Ectodermal cell (in vitro differentiated cells): ENCODE data around the gene MED8.

ENCODE experiments used
- H3K27ac ChIP-seq: 2 replicates; pipeline ENCODE4 v1.7.0; 2013; ENCODE audit warnings: mild to moderate bottlenecking, low read depth, low read length; ENCODE audit not compliant: insufficient read depth, poor library complexity, severe bottlenecking
- H3K27me3 ChIP-seq: 2 replicates; pipeline ENCODE4 v1.7.0; 2013; ENCODE audit warnings: mild to moderate bottlenecking, low read length; ENCODE audit not compliant: insufficient read depth, control insufficient read depth, poor library complexity, severe bottlenecking
- H3K36me3 ChIP-seq: one replicate; pipeline ENCODE4 v1.7.0; 2013; ENCODE audit warnings: low read length; ENCODE audit not compliant: control insufficient read depth, insufficient read depth
- H3K4me1 ChIP-seq: one replicate; pipeline ENCODE4 v1.7.0; 2013; ENCODE audit warnings: low read length; ENCODE audit not compliant: control insufficient read depth, insufficient read depth
- H3K4me3 ChIP-seq: 2 replicates; pipeline ENCODE4 v1.7.0; 2013; ENCODE audit warnings: low read depth, low read length, control low read depth; ENCODE audit not compliant: insufficient read depth
- H3K9me3 ChIP-seq: 2 replicates; pipeline ENCODE4 v1.7.0; 2013; ENCODE audit warnings: mild to moderate bottlenecking, low read length, moderate library complexity; ENCODE audit not compliant: control insufficient read depth
- WGBS, 2 experiments: methylation state at CpG; one replicate each; pipeline ENCODE4 v1.1.7; 2013; ENCODE audit warnings: missing lambda C conversion rate in 2 of 2; 5-methylcytosine and 5-hydroxymethylcytosine counted together

MED8 gene

DNA sequence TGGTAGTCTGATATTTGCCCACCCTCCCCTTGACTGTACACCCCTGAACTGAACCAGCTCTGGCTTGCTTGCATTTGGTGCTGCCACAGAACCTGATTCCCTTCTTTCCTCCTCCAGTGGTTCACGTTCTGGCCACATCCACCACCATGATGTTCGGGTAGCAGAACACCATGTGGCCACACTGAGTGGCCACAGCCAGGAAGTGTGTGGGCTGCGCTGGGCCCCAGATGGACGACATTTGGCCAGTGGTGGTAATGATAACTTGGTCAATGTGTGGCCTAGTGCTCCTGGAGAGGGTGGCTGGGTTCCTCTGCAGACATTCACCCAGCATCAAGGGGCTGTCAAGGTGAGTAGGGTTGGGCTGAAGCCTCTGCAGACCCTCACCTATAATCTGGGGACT, 29.0 kb downstream of the MED8 start:
- no peak overlapping the region for H3K27ac ChIP-seq
- H3K27me3 ChIP-seq, result no peaks in the 10 kb centered on the region
- WGBS, 2 experiments, result 93 to 95% methylated on average over 4 of the region's 4 CpGs
- H3K9me3 ChIP-seq, result no peaks in the 10 kb centered on the region
- peaks cover 18% of the 10 kb centered on the region for H3K36me3 ChIP-seq
- H3K4me3 ChIP-seq, result peak overlapping the region; percentile 87
- peaks cover 13% of the 10 kb centered on the region for H3K4me1 ChIP-seq

DNA sequence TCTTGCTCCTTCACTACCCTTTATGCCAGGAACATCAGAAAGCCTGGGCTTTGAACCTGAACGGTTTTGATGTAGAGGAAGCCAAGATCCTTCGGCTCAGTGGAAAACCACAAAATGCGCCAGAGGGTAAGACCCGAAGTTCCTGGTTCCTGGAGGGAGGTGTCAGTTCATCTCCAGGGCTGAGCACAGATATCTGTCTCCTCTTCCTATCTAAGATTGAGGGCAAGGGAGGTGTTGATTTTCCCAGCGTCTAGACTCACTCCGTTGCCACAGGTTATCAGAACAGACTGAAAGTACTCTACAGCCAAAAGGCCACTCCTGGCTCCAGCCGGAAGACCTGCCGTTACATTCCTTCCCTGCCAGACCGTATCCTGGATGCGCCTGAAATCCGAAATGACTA, 29.9 kb downstream of the MED8 start:
- H3K27me3 ChIP-seq, result no peaks in the 10 kb centered on the region
- peaks cover 13% of the 10 kb centered on the region for H3K4me1 ChIP-seq
- 67 to 70% methylated on average over 11 of the region's 11 CpGs for WGBS, 2 experiments
- no peak overlapping the region for H3K27ac ChIP-seq
- no peaks in the 10 kb centered on the region for H3K9me3 ChIP-seq
- H3K4me3 ChIP-seq, result peak overlapping the region; percentile 87
- peaks cover 18% of the 10 kb centered on the region for H3K36me3 ChIP-seq

DNA sequence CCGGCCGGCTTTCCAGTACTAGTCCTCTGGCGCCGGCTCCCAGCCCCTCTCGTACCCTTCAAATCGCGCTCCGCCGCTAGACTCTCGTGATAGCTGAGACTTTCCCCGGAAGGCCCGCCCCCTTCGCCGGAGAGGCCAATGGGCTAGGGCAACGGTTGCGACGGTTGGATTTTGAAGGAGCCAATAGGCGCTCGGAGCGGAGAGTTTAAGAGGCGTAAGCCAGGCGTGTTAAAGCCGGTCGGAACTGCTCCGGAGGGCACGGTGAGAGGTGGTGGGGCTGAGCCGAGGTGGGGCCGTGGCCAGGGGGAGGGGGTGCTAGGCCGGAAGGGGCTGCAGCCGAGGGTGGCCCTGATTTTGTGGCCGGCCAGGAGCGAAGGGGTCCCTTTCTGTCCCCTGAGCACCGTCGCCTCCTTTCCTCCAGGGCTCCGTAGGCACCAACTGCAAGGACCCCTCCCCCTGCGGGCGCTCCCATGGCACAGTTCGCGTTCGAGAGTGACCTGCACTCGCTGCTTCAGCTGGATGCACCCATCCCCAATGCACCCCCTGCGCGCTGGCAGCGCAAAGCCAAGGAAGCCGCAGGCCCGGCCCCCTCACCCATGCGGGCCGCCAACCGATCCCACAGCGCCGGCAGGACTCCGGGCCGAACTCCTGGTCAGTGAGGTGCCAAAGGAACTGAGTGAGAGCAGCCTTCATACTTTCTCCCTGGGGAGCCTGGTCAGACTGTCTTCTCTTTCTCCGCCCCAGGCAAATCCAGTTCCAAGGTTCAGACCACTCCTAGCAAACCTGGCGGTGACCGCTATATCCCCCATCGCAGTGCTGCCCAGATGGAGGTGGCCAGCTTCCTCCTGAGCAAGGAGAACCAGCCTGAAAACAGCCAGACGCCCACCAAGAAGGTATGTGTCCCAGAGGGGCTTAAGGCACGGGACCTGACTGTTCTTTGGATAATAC, 30.6 kb downstream of the MED8 start, which contains the start of gene CDC20:
TSS of gene CDC20 (plus strand) at position 236 of the 948 bp plus-strand sequence. CDS start at position 471, 235 bp downstream.
- H3K9me3 ChIP-seq, result no peaks in the 10 kb centered on the region
- H3K27ac ChIP-seq, result peak within 1 kb of the TSS; percentile 97
- H3K27me3 ChIP-seq, result no peaks in the 10 kb centered on the region
- WGBS, 2 experiments, result 1% methylated on average over 59 of the region's 59 CpGs
- H3K36me3 ChIP-seq, result peaks cover 18% of the 10 kb centered on the region
- peaks cover 13% of the 10 kb centered on the region for H3K4me1 ChIP-seq
- H3K4me3 ChIP-seq, result peak within 1 kb of the TSS; percentile 87

GRCh38 chr1:43358121-43358745, 31.4 kb downstream of the MED8 start:
- Histone ChIP-seq H3K36me3 (peaks cover 18% of the 10 kb centered on the region), H3K27ac (peak overlapping the region; percentile 97), H3K27me3 (no peaks in the 10 kb centered on the region), H3K4me3 (peak overlapping the region; percentile 87), H3K4me1 (peaks cover 13% of the 10 kb centered on the region), H3K9me3 (no peaks in the 10 kb centered on the region)
- WGBS, 2 experiments, result 1% methylated on average over 33 of the region's 33 CpGs

GRCh38 chr1:43357251-43357650, 32.3 kb downstream of the MED8 start:
- Histone ChIP-seq H3K4me1 (peaks cover 20% of the 10 kb centered on the region), H3K4me3 (no peak overlapping the region), H3K27me3 (no peaks in the 10 kb centered on the region), H3K9me3 (no peaks in the 10 kb centered on the region), H3K36me3 (peaks cover 17% of the 10 kb centered on the region), H3K27ac (no peak overlapping the region)
- WGBS, 2 experiments, result 91 to 92% methylated on average over 4 of the region's 4 CpGs

DNA sequence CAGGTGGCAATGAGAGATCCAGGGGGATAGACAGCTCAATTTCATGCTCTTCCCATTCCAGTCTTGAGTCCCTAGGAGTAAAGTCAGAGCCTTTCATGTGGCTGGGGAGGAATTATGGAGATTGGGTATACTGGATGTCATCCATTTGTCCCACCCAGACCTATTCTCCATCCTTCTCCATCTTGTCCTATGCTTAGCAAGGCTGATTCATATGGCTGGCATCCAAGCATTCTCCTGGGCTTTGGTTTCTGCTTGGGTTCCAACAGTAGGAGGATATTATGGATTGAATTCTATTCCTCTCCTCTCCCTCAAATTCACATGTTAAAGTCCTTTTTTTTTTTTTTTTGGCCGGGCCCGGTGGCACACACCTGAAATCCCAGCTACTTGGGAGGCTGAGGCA, 34.7 kb downstream of the MED8 start:
- Histone ChIP-seq H3K27ac (no peak overlapping the region), H3K4me1 (peaks cover 19% of the 10 kb centered on the region), H3K4me3 (no peak overlapping the region), H3K36me3 (peaks cover under 1% of the 10 kb centered on the region), H3K27me3 (no peaks in the 10 kb centered on the region), H3K9me3 (no peaks in the 10 kb centered on the region)
- WGBS, 2 experiments, result 77% methylated on average over 2 of the region's 2 CpGs; no CpG with 5 or more reads in 1 of the 2 experiments

DNA sequence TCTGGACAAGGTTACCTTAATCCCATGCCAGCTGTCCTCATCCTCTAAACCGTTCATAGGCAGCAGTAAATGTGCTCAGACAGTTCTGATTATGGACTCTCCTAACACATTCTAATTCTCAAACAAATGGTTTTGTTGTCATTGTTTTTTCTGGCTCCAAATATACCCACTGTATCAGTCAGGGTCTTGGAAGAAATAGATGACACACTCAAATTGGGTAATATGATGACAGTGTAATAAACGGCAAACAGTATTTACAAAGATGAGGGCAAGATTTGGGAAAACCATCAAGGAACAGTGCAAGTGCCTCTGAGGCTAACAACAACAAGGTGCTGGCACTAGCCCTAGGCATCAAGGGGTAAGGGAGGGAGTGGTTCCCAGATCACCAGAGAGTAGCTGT, 35.1 kb downstream of the MED8 start:
- WGBS, 2 experiments, result 70 to 80% methylated on average over 2 of the region's 2 CpGs
- H3K27ac ChIP-seq, result no peak overlapping the region

DNA sequence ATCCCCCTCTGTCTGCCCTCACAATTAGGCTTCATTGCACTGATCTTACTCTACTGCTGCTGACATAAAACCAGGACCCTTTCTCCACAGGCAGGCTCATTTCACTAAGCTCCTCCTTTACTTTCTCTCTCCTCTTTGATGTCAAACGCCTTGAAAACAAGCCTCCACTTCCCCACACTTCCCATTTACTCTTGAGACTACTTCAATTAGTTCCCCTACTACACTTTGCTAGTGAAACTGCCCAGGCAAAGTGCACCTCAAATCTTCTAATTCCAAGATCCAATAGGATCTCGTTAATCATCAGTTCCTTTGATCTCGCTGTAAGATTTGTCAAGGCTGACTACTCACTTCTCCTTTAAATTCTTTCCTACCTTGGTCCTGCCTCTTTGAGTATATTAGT, 36.7 kb downstream of the MED8 start:
- no peaks in the 10 kb centered on the region for H3K36me3 ChIP-seq
- H3K27me3 ChIP-seq, result no peaks in the 10 kb centered on the region
- 64 to 76% methylated on average over 3 of the region's 3 CpGs for WGBS, 2 experiments
- H3K4me3 ChIP-seq, result no peak overlapping the region
- peaks cover 18% of the 10 kb centered on the region for H3K4me1 ChIP-seq
- H3K9me3 ChIP-seq, result no peaks in the 10 kb centered on the region
- H3K27ac ChIP-seq, result no peak overlapping the region

More for the DNA sequence above, 35.1 kb downstream of the MED8 start:
- Histone ChIP-seq H3K9me3 (no peaks in the 10 kb centered on the region), H3K4me3 (no peak overlapping the region), H3K27me3 (no peaks in the 10 kb centered on the region), H3K36me3 (no peaks in the 10 kb centered on the region), H3K4me1 (peaks cover 18% of the 10 kb centered on the region)

DNA sequence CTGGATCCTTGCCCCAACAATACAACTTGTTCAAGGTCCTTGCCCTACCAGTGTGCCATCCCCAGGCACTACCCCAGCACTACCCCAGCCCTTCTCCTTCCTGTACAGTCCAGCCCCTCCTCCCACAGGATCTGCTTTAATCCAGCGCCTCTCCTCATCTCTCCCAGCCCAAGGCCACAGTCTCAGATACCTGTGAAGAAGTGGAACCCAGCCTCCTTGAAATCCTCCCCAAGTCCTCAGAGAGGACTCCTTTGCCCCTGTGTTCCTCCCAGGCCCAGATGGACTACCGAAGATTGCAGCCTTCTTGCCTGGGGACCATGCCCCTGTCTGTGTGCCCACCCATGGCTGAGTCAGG, 37.3 kb downstream of the MED8 start:
- Histone ChIP-seq H3K27ac (no peak overlapping the region), H3K4me1 (peaks cover 18% of the 10 kb centered on the region), H3K4me3 (no peak overlapping the region), H3K9me3 (no peaks in the 10 kb centered on the region), H3K27me3 (no peaks in the 10 kb centered on the region), H3K36me3 (no peaks in the 10 kb centered on the region)
- WGBS, 2 experiments, result 85 to 93% methylated on average over 2 of the region's 2 CpGs
